NCI-H446 (cell line): ENCODE measurements around the gene KRTAP10-8.
"Not testable (repeated sequence)": the region's sequence is repeated elsewhere in the genome, so short reads cannot be mapped to it uniquely, and the experiment has no call there.

Source experiments
- DNase-seq, 2 experiments: peaks; one replicate each; lab custom pipeline; 2025; lab: John Stamatoyannopoulos, UW

KRTAP10-8 gene, protein sequence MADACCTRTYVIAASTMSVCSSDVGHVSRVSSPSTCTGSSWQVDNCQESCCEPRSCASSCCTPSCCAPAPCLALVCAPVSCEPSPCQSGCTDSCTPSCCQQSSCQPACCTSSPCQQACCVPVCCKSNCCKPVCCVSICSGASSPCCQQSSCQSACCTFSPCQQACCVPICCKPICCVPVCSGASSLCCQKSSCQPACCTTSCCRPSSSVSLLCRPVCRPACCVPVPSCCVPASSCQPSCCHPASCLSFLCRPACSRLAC

DNA sequence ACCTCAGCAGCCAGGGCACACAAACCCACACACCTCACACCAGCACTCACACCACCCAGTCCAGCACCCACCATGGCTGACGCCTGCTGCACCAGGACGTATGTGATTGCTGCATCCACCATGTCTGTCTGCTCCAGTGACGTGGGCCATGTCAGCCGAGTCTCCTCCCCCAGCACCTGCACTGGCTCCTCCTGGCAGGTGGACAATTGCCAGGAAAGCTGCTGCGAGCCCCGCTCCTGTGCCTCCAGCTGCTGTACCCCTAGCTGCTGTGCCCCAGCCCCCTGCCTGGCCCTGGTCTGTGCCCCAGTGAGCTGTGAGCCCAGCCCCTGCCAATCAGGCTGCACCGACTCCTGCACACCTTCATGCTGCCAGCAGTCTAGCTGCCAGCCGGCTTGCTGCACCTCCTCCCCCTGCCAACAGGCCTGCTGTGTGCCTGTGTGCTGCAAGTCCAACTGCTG is at the start of gene KRTAP10-8:
KRTAP10-8 (plus strand) TSS at position 51 of the 458 bp plus-strand sequence; CDS start at position 73, 22 bp downstream.
- no peak for DNase-seq

DNA sequence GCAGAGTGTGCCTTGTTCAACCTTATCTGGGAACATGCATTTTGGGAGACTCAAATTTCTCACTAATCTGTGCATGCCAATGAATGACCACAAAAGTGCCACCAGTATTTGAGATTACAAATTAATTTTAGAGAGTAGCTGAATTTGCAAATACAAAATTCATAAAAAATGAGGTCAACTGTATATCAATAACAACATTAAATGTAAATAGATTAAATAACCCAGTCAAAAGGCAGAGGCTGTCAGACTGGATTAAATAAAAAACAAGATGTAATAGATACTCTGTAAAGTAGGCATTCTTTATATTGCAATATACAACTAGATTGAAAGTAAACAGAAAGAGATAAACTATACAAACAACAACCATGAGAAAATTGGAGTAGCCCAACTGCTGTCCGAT is 47.8 kb upstream of the KRTAP10-8 start:
- no peak for DNase-seq

DNA sequence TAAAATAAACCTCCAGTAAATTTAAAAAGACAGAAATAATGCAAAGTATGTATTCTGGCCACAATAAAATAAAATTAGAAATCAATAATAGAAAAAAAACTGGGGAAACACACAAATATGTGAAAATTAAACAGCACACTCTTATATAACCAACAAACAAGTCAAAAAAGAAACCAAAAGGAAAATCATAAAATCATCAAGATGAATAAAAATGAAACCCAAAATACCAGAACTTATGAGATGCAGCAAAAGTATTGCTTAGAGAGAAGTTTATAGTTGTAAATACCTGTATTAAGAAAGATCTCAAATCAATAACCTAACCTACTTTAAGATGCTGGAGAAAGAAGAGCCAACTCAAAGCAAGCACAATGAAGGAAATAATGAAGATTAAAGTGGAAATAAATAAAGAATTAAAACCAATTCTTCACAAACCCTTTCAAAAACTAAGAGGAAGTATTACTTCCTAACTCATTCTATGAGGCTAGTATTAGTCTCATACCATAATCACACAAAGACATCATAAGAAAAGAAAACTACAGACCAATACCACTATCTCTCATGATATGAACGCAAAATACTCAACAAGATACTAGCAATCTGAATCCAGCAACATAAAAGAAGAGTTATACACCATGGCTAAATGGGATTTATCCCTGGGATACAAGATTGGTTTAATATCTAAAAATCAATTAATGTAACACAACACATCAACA is 46.8 kb upstream of the KRTAP10-8 start:
- no peak for DNase-seq

DNA sequence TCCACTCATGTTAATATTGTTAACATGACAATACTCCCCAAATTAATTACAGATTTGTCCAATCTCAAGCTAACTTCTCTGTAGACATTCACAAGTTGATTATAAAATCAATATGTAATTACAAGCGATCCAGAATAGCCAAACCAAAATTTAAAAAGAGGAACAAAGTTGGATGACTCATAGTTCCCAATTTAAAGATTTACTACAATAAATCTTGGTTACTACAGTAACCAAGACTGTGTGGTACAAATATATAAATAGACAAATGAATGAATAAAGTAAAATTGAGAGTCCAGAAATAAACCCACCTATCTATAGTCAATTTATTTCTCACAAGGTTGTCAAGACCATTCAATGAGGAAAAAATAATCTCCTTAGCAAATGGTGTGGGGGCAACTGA is 45.5 kb upstream of the KRTAP10-8 start:
- DNase-seq: no peak

- no peak for DNase-seq
Observed at GRCh38 chr21:44567481-44568171, 44.3 kb upstream of the KRTAP10-8 start.

DNA sequence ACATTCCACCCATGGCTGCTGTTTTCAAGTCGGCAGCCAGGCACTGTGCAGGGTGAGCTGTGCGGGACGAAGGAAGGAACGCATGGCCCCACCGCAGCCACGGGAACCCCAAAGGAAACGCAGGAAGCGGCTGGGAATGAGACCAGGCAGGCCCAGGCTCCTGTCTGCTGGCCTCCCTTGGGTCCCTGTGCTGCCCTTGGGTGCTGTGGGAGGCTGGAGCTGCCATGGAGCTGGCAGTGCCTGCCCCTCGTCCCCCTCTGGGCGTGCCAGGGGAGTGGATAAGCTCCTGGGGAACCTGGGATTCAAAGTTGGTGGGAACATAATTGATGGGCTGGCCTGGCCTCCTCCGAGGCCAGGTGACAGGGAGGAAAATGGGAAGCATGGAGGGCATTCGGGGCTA is 43.6 kb upstream of the KRTAP10-8 start:
- DNase-seq: no peak

- DNase-seq: no peak
Observed at GRCh38 chr21:44568667-44569556, 43.0 kb upstream of the KRTAP10-8 start.

DNA sequence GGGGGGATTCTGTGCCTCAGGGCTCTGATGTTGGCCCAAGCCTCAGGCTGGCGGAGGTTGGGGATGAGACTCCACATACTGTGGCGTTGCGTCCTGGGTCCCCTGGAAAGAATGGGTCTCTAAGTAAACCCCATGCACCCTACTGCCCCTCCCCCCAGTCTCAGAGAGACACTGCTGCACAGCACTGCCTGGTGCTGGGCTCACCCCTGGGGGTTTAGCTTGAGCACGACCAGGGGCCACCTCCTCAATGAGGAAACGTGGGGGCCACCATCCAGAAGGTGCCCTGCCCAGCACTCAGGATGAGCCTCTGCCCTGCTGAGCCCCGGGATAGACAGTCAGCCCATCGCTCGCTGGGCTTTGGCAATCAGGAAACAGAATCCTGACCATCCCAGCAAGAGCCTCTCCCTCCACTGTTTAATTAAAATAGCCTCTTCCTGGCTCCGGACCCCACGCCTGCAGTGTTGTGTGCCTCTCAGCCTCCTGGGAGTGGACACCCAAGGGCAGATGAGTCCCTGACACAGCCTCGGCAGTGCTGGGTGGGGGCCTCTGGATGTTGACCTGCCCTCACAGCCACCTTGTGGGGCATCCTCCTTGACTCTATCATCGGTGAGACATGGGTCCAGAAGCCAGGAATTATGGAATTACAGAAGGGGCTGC is 41.9 kb upstream of the KRTAP10-8 start:
- no peak for DNase-seq

DNA sequence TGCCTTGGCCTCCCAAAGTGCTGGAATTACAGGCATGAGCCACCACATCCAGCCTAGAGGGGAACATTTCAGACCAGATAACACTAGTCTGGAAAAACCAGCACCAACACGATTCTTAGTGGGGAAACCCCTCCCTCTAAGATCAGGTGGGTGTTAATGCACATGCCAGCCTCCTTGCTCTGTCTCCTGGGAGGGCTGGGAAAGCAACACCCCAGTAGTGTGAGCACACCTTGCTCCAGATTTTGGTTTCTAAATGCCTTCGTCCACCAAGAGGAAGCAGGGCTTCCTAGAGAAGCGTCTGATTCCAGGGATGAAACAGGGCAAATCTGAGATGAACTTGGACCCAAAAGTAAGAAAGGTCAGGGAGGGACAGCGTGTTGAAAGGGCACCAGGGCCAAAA is 40.6 kb upstream of the KRTAP10-8 start:
- no peak for DNase-seq

GRCh38 chr21:44571844-44572782 is 39.8 kb upstream of the KRTAP10-8 start:
- DNase-seq: no peak

GRCh38 chr21:44572959-44573583 is 38.8 kb upstream of the KRTAP10-8 start:
- DNase-seq: no peak

DNA sequence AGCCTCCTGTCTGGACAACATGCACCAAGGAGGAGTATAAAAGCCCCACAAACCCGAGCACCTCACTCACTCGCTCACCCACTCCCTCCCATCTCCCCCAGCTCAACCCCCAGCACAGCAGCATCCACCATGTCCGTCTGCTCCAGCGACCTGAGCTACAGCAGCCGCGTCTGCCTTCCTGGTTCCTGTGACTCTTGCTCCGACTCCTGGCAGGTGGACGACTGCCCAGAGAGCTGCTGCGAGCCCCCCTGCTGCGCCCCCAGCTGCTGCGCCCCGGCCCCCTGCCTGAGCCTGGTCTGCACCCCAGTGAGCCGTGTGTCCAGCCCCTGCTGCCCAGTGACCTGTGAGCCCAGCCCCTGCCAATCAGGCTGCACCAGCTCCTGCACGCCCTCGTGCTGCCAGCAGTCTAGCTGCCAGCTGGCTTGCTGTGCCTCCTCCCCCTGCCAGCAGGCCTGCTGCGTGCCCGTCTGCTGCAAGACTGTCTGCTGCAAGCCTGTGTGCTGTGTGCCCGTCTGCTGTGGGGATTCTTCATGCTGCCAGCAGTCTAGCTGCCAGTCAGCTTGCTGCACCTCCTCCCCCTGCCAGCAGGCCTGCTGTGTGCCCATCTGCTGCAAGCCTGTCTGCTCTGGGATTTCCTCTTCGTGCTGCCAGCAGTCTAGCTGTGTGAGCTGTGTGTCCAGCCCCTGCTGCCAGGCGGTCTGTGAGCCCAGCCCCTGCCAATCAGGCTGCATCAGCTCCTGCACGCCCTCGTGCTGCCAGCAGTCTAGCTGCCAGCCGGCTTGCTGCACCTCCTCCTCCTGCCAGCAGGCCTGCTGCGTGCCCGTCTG is 38.0 kb upstream of the KRTAP10-8 start, which contains the start of gene KRTAP10-4:
KRTAP10-4 (plus strand) TSS at position 100 of the 827 bp plus-strand sequence; CDS start at position 130, 30 bp downstream.
- not testable (repeated sequence) for DNase-seq

DNA sequence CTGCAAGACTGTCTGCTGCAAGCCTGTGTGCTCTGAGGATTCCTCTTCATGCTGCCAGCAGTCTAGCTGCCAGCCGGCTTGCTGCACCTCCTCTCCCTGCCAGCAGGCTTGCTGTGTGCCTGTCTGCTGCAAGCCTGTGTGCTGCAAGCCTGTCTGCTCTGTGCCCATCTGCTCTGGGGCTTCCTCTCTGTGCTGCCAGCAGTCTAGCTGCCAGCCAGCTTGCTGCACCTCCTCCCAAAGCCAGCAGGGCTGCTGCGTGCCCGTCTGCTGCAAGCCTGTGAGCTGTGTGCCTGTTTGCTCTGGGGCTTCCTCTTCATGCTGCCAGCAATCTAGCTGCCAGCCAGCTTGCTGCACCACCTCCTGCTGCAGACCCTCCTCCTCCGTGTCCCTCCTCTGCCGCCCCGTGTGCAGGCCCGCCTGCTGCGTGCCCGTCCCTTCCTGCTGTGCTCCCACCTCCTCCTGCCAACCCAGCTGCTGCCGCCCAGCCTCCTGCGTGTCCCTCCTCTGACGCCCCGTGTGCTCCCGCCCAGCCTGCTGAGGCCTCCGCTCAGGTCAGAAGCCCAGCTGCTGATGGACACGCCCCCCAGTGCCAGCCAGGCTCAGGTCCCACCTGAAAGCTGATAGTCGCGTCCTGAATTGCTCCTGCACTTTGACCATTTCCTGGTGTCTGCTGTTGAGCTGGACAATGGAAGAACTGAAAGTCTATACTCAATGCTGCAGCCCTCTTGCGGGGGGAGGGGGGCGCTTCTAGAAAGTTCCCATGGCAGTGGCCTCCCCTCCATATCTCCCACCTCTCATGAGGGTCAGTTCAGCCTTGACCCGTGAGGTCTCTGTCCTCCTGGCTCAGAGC is 37.2 kb upstream of the KRTAP10-8 start:
- DNase-seq: no peak

- no peak for DNase-seq
Observed at GRCh38 chr21:44575307-44576024, 36.4 kb upstream of the KRTAP10-8 start.

DNA sequence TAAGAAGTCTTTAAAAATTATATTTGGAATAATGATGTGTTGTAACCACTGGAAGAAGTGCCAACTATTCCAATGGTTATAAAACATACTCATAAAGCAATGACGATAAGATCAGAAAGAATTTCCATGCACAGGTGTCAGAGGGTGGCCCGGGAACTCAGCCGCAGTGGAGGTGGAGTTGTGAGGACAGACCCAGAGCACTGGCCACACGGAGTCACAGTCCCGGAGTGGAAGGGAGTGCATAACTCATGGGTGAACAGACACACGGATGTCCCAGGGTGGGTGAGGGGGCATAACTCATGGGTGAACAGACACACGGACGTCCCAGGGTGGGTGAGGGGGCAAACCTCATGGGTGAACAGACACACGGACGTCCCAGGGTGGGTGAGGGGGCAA is 35.9 kb upstream of the KRTAP10-8 start:
- no peak for DNase-seq

DNA sequence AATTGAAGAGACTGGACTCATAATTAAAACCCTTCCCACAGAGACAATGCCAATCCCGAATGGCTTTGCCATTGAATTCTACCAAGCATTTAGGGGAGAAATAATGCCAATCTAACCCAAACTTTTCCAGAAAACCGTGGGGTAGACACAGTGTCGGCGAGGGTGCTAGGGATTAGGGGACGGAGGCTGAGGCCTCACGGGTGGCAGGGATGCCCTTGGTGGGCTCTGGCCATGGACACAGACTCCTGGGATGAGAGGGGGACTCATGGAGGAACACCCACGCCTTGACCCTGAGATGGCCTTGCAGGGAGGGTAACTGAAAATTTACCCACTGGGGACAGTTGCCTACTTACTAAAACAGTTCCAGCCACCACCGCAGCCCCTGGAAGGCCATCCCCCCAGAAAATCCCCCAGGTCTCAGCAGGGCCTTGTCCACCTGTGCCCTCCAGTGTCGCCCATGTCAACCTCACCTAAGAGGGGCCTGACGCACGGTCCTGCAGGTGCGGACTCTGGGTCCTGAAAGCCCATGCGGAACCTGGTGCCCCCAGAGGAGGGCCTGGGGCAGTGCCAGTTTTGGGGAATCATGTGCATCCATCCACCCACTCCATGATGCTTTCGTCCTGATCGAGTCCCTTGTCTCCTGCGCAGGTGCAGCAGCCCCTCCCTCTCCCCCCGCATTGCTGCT is 33.4 kb upstream of the KRTAP10-8 start:
- no peak for DNase-seq
